ENCODE results near the gene SLC25A33. TPM values are rescaled to one million over a fixed set of nuclear protein-coding genes. Genes with fewer than 3 reads are reported as not detected.

Gene SLC25A33
- polyA plus RNA-seq, 4 donors, result 2.7 to 6.3 (median 4.2) TPM

DNA sequence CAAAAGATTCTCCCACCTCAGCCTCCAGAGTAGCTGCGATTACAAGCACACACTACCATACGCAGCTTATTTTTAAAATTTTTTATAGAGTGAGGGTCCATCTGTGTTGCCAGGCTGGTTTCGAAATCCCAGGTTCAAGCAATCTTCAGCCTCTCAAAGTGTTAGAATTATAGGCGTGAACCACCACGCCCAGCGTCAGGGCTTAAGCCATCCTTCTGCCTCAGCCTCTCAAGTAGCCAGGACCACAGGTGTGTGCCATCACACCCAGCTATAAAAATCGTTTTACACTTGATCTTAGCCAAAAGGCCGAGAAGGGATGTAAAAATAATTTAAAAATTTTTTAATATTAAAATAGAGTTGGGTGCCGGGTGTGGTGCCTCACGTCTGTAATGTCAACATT lies 4.3 kb upstream of the SLC25A33 start:
- H3K36me3 ChIP-seq (ENCODE audit: control insufficient read depth in 3 of 3, insufficient read depth in 2 of 3, low read depth in 1 of 3, low read length in 3 of 3), result no peaks in the 10 kb centered on the region
- H3K27me3 ChIP-seq (ENCODE audit: control insufficient read depth in 3 of 3, insufficient read depth in 3 of 3, low read length in 3 of 3), result no peaks in the 10 kb centered on the region
- no peaks in the 10 kb centered on the region for H3K9me3 ChIP-seq (ENCODE audit: control insufficient read depth in 2 of 2, insufficient read depth in 1 of 2, low read depth in 1 of 2, low read length in 1 of 2)
- H3K4me1 ChIP-seq (ENCODE audit: control insufficient read depth in 3 of 3, insufficient read depth in 2 of 3, low read depth in 1 of 3, low read length in 2 of 3), result peaks cover 1 to 26% (median 3%) of the 10 kb centered on the region in 3 donors
- WGBS, 3 donors, result 67 to 82% (median 73%) methylated on average over 10 of the region's 10 CpGs
- DNase-seq (no peak), FAIRE-seq (no peak)
- no peak overlapping the region for H3K4me3 ChIP-seq (ENCODE audit: low read depth in 1 of 3, low read length in 3 of 3)
- no peak overlapping the region for H3K27ac ChIP-seq (ENCODE audit: low read depth in 1 of 3, low read length in 2 of 3)

DNA sequence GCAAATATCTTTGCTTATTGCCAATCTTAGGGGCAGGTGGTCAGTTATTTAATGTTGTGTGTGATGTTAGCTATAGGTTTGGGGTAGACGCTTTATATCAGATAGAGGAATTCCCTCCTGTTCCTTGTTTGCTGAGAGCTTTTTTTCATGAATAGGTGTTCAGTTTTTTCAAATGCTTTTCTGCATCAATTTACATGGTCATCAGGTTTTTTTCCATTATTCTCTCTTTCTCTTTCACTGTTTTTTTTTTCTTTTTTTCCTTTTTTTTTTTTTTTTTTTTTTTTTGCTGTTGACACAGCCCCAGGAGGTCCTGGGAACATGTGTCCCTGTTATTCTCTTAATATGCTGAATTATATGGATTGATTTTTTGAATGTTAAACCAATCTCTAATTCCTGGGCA lies 3.0 kb upstream of the SLC25A33 start:
- H3K36me3 ChIP-seq (ENCODE audit: control insufficient read depth in 3 of 3, insufficient read depth in 2 of 3, low read depth in 1 of 3, low read length in 3 of 3), result no peaks in the 10 kb centered on the region
- WGBS, 3 donors, result 94 to 100% (median 97%) methylated on average over 1 of the region's 1 CpG
- H3K4me1 ChIP-seq (ENCODE audit: control insufficient read depth in 3 of 3, insufficient read depth in 2 of 3, low read depth in 1 of 3, low read length in 2 of 3), result peaks cover 1 to 26% (median 9%) of the 10 kb centered on the region in 3 donors
- no peak overlapping the region for H3K4me3 ChIP-seq (ENCODE audit: low read depth in 1 of 3, low read length in 3 of 3)
- FAIRE-seq (no peak), DNase-seq (no peak)
- H3K9me3 ChIP-seq (ENCODE audit: control insufficient read depth in 2 of 2, insufficient read depth in 1 of 2, low read depth in 1 of 2, low read length in 1 of 2), result no peaks in the 10 kb centered on the region
- H3K27me3 ChIP-seq (ENCODE audit: control insufficient read depth in 3 of 3, insufficient read depth in 3 of 3, low read length in 3 of 3), result no peaks in the 10 kb centered on the region
- H3K27ac ChIP-seq (ENCODE audit: low read depth in 1 of 3, low read length in 2 of 3), result no peak overlapping the region

DNA sequence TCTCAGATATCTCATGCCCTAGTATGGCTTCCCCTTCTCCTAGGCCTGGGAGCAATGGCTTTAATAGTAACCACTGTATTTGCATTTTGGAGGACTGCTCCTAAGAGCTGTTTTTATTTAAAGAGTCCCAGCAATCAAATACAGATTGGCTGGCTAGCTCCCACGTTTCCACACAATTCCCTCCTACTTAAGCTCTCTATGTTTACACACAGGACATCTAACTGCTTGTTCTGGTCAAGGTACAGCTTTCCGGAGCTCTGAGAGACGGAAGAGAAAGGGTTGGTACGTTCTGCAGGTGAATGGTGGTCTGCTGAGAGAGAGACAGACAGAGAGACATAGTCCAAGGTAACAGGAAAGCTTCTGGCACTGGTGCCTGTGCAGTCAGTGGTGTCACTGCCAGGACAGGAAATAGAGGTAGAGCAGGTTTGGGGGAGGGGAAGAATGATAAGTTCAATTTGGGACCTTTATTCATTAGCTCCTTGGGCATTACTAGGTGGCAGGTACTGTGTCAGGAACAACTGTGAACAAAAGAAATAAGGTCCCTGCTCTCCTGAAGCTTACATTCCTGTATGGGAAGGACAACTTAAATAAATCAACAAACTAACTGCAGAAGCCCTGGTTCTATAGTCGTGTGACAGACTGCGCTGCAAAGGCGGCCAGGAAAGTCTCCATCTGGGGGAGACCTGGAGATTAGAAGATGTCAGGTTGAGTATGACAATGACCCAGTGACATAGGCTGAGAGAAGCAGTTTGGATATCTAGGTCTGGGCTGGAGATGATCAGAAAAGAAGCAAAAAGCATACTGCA lies 1.2 kb upstream of the SLC25A33 start:
- peak; percentile 82 to 88 for DNase-seq
- Histone ChIP-seq H3K4me1 (ENCODE audit: control insufficient read depth in 3 of 3, insufficient read depth in 2 of 3, low read depth in 1 of 3, low read length in 2 of 3) (peaks cover 1 to 27% (median 15%) of the 10 kb centered on the region in 3 donors), H3K27me3 (ENCODE audit: control insufficient read depth in 3 of 3, insufficient read depth in 3 of 3, low read length in 3 of 3) (no peaks in the 10 kb centered on the region), H3K27ac (ENCODE audit: low read depth in 1 of 3, low read length in 2 of 3) (peak overlapping the region; percentile 41 to 96 (median 96)), H3K9me3 (ENCODE audit: control insufficient read depth in 2 of 2, insufficient read depth in 1 of 2, low read depth in 1 of 2, low read length in 1 of 2) (no peaks in the 10 kb centered on the region), H3K36me3 (ENCODE audit: control insufficient read depth in 3 of 3, insufficient read depth in 2 of 3, low read depth in 1 of 3, low read length in 3 of 3) (no peaks in the 10 kb centered on the region), H3K4me3 (ENCODE audit: low read depth in 1 of 3, low read length in 3 of 3) (no peak overlapping the region)
- FAIRE-seq, result no peak
- WGBS, 3 donors, result 37 to 69% (median 51%) methylated on average over 7 of the region's 7 CpGs

DNA sequence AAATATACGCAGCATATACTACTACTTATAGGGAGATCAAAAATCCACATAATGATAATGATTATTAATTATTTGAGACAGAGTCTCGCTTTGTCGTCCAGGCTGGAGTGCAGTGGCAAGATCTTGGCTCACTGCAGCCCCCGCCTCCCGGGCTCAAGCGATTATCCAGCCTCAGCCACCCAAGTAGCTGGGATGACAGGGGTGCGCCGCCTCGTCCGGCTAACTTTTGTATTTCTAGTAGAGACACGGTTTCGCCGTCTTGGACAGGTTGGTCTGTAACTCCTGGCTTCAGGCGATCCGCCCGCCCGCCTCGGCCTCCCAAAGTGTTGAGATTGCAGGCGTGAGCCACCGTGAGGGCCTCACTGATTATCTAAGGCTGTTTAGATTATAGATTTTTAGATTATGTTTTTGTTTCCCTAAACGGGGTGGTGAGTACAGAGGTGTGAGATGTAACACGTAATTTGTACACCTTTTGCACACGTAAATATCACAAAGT lies 548 bp upstream of the SLC25A33 start:
- H3K4me1 ChIP-seq (ENCODE audit: control insufficient read depth in 3 of 3, insufficient read depth in 2 of 3, low read depth in 1 of 3, low read length in 2 of 3), result peaks cover 1 to 22% (median 15%) of the 10 kb centered on the region in 3 donors
- H3K9me3 ChIP-seq (ENCODE audit: control insufficient read depth in 2 of 2, insufficient read depth in 1 of 2, low read depth in 1 of 2, low read length in 1 of 2), result no peaks in the 10 kb centered on the region
- H3K27me3 ChIP-seq (ENCODE audit: control insufficient read depth in 3 of 3, insufficient read depth in 3 of 3, low read length in 3 of 3), result no peaks in the 10 kb centered on the region
- H3K27ac ChIP-seq (ENCODE audit: low read depth in 1 of 3, low read length in 2 of 3), result peak overlapping the region; percentile 63 to 96 (median 96)
- no peak overlapping the region for H3K4me3 ChIP-seq (ENCODE audit: low read depth in 1 of 3, low read length in 3 of 3)
- no peaks in the 10 kb centered on the region for H3K36me3 ChIP-seq (ENCODE audit: control insufficient read depth in 3 of 3, insufficient read depth in 2 of 3, low read depth in 1 of 3, low read length in 3 of 3)
- FAIRE-seq, result no peak
- no peak for DNase-seq
- 59 to 72% (median 64%) methylated on average over 23 of the region's 23 CpGs for WGBS, 3 donors

DNA sequence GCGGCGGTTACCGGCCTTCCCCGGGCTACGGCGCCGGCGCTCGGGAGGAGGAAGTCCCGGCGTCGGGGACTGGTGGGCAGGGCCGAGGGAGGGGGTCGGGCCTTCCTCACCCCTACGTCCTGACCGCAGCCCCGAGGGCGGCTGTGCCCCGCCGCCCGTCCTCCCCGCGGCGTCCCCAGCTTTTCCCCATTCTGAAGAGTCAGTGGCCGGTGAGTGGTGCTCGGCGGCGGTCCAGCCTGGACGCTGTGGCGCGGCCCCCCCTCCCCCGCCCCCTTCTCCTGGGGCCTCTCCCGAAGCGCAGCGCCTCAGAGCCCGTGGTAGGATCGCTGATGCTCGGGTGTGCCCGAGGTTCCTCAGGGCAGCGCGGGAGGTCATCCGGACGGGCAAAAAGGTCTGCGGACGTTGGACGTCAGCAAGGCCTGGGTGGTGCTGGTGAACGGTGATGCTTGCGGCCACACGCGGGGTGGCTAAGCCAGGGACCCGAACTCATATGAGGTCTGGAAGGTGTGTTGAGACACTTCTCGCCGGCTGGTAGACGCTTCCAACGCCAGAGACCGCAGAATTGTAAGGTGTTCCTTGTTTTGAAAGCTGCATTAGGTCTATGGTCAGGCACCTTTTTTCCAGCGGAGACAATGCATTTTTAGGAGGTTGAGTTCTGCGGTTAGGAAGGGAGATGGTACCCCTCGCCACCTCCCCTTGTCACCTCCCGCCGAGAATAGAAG lies 725 bp downstream of the SLC25A33 start:
- FAIRE-seq, result no peak
- Histone ChIP-seq H3K4me3 (ENCODE audit: low read depth in 1 of 3, low read length in 3 of 3) (peak overlapping the region; percentile 48 to 86 (median 76)), H3K9me3 (ENCODE audit: control insufficient read depth in 2 of 2, insufficient read depth in 1 of 2, low read depth in 1 of 2, low read length in 1 of 2) (no peaks in the 10 kb centered on the region), H3K27me3 (ENCODE audit: control insufficient read depth in 3 of 3, insufficient read depth in 3 of 3, low read length in 3 of 3) (no peaks in the 10 kb centered on the region), H3K27ac (ENCODE audit: low read depth in 1 of 3, low read length in 2 of 3) (peak overlapping the region; percentile 88 to 96 (median 92)), H3K36me3 (ENCODE audit: control insufficient read depth in 3 of 3, insufficient read depth in 2 of 3, low read depth in 1 of 3, low read length in 3 of 3) (peaks cover 0 to 2% (median 0%) of the 10 kb centered on the region in 3 donors), H3K4me1 (ENCODE audit: control insufficient read depth in 3 of 3, insufficient read depth in 2 of 3, low read depth in 1 of 3, low read length in 2 of 3) (peaks cover 1 to 22% (median 15%) of the 10 kb centered on the region in 3 donors)
- peak; percentile 55 to 86 for DNase-seq
- WGBS, 3 donors, result 3 to 4% (median 4%) methylated on average over 35 to 61 of the region's 61 CpGs

DNA sequence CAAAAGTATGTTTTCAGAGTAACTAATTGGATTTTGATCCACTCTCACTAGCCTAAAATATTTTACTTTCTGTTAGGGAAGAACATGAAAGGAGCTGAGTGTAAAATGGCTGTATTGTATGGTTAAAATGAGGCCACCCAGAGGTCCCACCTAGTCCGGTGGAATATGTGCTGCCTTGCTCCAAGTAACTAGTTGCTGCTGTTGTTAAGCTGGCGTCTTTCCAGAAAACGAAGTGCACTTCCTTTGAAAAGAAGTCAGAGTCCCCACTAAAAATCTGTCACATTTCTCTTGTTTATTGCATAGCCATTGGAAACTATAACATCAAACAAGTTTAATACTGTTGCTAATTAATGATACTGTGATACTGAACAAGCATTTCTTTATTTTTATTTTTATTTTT lies 3.2 kb downstream of the SLC25A33 start:
- Histone ChIP-seq H3K27me3 (ENCODE audit: control insufficient read depth in 3 of 3, insufficient read depth in 3 of 3, low read length in 3 of 3) (no peaks in the 10 kb centered on the region), H3K9me3 (ENCODE audit: control insufficient read depth in 2 of 2, insufficient read depth in 1 of 2, low read depth in 1 of 2, low read length in 1 of 2) (no peaks in the 10 kb centered on the region), H3K4me1 (ENCODE audit: control insufficient read depth in 3 of 3, insufficient read depth in 2 of 3, low read depth in 1 of 3, low read length in 2 of 3) (peaks cover 1 to 22% (median 15%) of the 10 kb centered on the region in 3 donors), H3K27ac (ENCODE audit: low read depth in 1 of 3, low read length in 2 of 3) (peak overlapping the region in 1 of 3 donors; percentile 15), H3K4me3 (ENCODE audit: low read depth in 1 of 3, low read length in 3 of 3) (no peak overlapping the region), H3K36me3 (ENCODE audit: control insufficient read depth in 3 of 3, insufficient read depth in 2 of 3, low read depth in 1 of 3, low read length in 3 of 3) (peaks cover 0 to 2% (median 0%) of the 10 kb centered on the region in 3 donors)
- FAIRE-seq, result no peak
- 10 to 40% (median 13%) methylated on average over 3 of the region's 3 CpGs for WGBS, 3 donors
- DNase-seq, result peak; percentile 55 to 73

DNA sequence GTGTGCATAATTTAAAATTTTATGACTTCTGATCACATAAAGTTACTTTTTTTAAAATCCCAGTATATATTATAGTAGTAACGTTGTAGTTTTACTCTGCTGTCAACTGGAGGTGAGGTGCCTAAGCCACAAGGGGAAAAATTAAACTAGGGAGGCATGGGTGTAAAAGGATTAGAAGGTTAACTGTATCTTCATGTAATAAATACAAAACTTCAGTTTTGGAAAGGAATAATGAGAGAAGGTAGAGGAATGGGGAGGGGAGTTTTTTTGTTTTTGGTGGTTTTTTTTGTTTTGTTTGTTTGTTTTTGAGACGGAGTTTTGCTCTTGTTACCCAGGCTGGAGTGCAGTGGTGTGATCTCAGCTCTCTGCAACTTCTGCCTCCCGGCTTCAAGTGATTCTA lies 5.7 kb downstream of the SLC25A33 start:
- no peak overlapping the region for H3K4me3 ChIP-seq (ENCODE audit: low read depth in 1 of 3, low read length in 3 of 3)
- WGBS, 3 donors, result 78 to 81% (median 79%) methylated on average over 3 of the region's 3 CpGs
- no peaks in the 10 kb centered on the region for H3K9me3 ChIP-seq (ENCODE audit: control insufficient read depth in 2 of 2, insufficient read depth in 1 of 2, low read depth in 1 of 2, low read length in 1 of 2)
- H3K4me1 ChIP-seq (ENCODE audit: control insufficient read depth in 3 of 3, insufficient read depth in 2 of 3, low read depth in 1 of 3, low read length in 2 of 3), result peaks cover 0 to 13% (median 6%) of the 10 kb centered on the region in 3 donors
- FAIRE-seq, result no peak
- no peaks in the 10 kb centered on the region for H3K27me3 ChIP-seq (ENCODE audit: control insufficient read depth in 3 of 3, insufficient read depth in 3 of 3, low read length in 3 of 3)
- peaks cover 0 to 8% (median 0%) of the 10 kb centered on the region in 3 donors for H3K36me3 ChIP-seq (ENCODE audit: control insufficient read depth in 3 of 3, insufficient read depth in 2 of 3, low read depth in 1 of 3, low read length in 3 of 3)
- no peak overlapping the region for H3K27ac ChIP-seq (ENCODE audit: low read depth in 1 of 3, low read length in 2 of 3)
- DNase-seq, result no peak

DNA sequence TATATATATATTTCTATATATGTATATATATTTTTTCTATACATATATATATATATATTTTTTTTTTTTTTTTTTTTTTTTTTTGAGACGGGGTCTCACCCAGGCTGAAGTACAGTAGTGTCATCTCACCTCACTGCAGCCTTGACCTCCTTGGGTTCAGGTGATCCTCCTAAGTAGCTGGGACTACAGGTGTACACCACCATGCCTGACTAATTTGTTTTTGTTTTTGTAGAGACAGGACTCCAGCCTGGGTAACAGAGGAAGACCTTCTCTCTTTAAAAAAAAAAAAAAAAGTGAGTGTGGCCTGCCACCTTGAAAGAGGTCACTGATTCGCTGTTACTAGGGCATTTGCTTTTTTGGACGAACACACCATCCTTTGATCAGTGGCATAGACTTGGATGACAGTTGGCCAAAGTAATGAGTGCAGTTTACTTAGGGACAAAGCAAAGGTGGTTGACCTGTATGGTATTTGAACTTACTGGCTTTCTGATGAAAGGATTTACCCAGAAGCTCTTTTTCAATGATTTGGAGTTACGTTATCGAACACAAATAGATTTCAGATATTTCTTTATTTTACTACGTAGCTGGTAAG lies 10.8 kb downstream of the SLC25A33 start:
- no peaks in the 10 kb centered on the region for H3K27me3 ChIP-seq (ENCODE audit: control insufficient read depth in 3 of 3, insufficient read depth in 3 of 3, low read length in 3 of 3)
- H3K36me3 ChIP-seq (ENCODE audit: control insufficient read depth in 3 of 3, insufficient read depth in 2 of 3, low read depth in 1 of 3, low read length in 3 of 3), result peaks cover 0 to 18% (median 0%) of the 10 kb centered on the region in 3 donors
- H3K27ac ChIP-seq (ENCODE audit: low read depth in 1 of 3, low read length in 2 of 3), result no peak overlapping the region
- no peak overlapping the region for H3K4me3 ChIP-seq (ENCODE audit: low read depth in 1 of 3, low read length in 3 of 3)
- FAIRE-seq (no peak), DNase-seq (no peak)
- H3K4me1 ChIP-seq (ENCODE audit: control insufficient read depth in 3 of 3, insufficient read depth in 2 of 3, low read depth in 1 of 3, low read length in 2 of 3), result no peaks in the 10 kb centered on the region
- WGBS, 3 donors, result 94 to 99% (median 95%) methylated on average over 5 to 6 of the region's 6 CpGs
- no peaks in the 10 kb centered on the region for H3K9me3 ChIP-seq (ENCODE audit: control insufficient read depth in 2 of 2, insufficient read depth in 1 of 2, low read depth in 1 of 2, low read length in 1 of 2)
